K562 (cell line): Measurements from ENCODE around the gene RNF126. TPM values are rescaled to one million over a fixed set of nuclear protein-coding genes. Genes with fewer than 3 reads are reported as not detected.
A peak's percentile ranks its signal among the peaks of the same experiment; 100 is the strongest.

Experiments
- AFF4 ChIP-seq: sonication (generic); formaldehyde crosslinking; IDR thresholded peaks from 2 replicates; pipeline ENCODE4 v1.8.0; 2023; ENCODE audit warnings: mild to moderate bottlenecking, missing genetic modification reagents
- ATF1 ChIP-seq, 2 experiments: fragments of 450-650 bp in 1 of 2; IDR thresholded peaks; 2 replicates each; pipeline ENCODE4 v1.6.1; 2016; ENCODE audit warnings: missing compliant biosample characterization in 1 of 2, missing genetic modification characterization in 1 of 2
- ATF3 ChIP-seq, 2 experiments: fragments of 450-650 bp in 1 of 2; sonication (generic) in 1 of 2; formaldehyde crosslinking in 1 of 2; IDR thresholded peaks in 1 of 2; conservative IDR thresholded peaks in 1 of 2; 2 replicates each; pipeline versions ENCODE4 v1.6.1 to v1.8.1; 2016 to 2023; ENCODE audit warnings: mild to moderate bottlenecking in 2 of 2, moderate library complexity in 2 of 2, inconsistent platforms in 1 of 2, missing genetic modification reagents in 1 of 2
- CAMTA2 ChIP-seq: fragments of 250-450 bp; sonication (Bioruptor Pico); conservative IDR thresholded peaks from 2 replicates; pipeline ENCODE4 v1.5.1; 2022
- CREM ChIP-seq: IDR thresholded peaks from 2 replicates; pipeline ENCODE4 v1.6.1; 2014; ENCODE audit warnings: antibody characterized with exemption, low read depth
- ETV1 ChIP-seq: fragments of 450-650 bp; conservative IDR thresholded peaks from 2 replicates; pipeline ENCODE4 v1.6.1; 2016; ENCODE audit warnings: missing genetic modification characterization, control low read depth, low read depth, missing compliant biosample characterization
- KAT8 ChIP-seq: fragments of 450-650 bp; IDR thresholded peaks from 2 replicates; pipeline ENCODE4 v1.6.1; 2016; ENCODE audit warnings: low read depth, mild to moderate bottlenecking
- MECOM ChIP-seq: fragments of 250-450 bp; sonication (Bioruptor Pico); IDR thresholded peaks from 2 replicates; pipeline ENCODE4 v1.8.0; 2022; ENCODE audit warnings: inconsistent platforms
- PTBP1 ChIP-seq: fragments of 200-400 bp; formaldehyde crosslinking; IDR thresholded peaks from 2 replicates; pipeline ENCODE4 v1.6.1; 2017; ENCODE audit warnings: low read depth, low read length
- RUNX1 ChIP-seq: sonication (generic); IDR thresholded peaks from 2 replicates; pipeline ENCODE4 v1.6.1; 2016; ENCODE audit warnings: antibody characterized with exemption, low read depth
- SREBF1 ChIP-seq: fragments of 150-350 bp; IDR thresholded peaks from 2 replicates; pipeline ENCODE4 v1.6.1; 2014; ENCODE audit warnings: antibody characterized with exemption, low read depth, low read length, borderline replicate concordance
- ZBTB40 ChIP-seq, 2 experiments: fragments of 450-650 bp in 1 of 2; sonication (generic) in 1 of 2; formaldehyde crosslinking in 1 of 2; IDR thresholded peaks; 2 replicates each; pipeline versions ENCODE4 v1.7.1 to v1.9.0; 2016 to 2022; ENCODE audit warnings: inconsistent platforms in 1 of 2, mild to moderate bottlenecking in 1 of 2, missing genetic modification reagents in 1 of 2
- ZBTB7A ChIP-seq: IDR thresholded peaks from 2 replicates; pipeline ENCODE4 v1.6.1; 2011; ENCODE audit warnings: low read depth, mild to moderate bottlenecking, low read length, moderate library complexity, borderline replicate concordance; ENCODE audit not compliant: control insufficient read depth
- polyA plus RNA-seq, 8 experiments: library from polyadenylated mRNA; depleted of rRNA in 4 of 8; stranded (reverse) in 5 of 8; unstranded in 3 of 8; fragments of >200 nt; fragmentation: Nextera tagmentation in 2 of 8; fragmentation: Illumina TruSeq in 1 of 8; extraction: Ambion mirVana in 2 of 8; extraction: Trizol in 1 of 8; gene quantifications; 2 replicates each; pipeline versions ENCODE4 v1.2.1 to v1.2.3, GENCODE V29; 2011 to 2014; ENCODE audit warnings: inconsistent platforms in 1 of 8, missing spikeins in 1 of 8
- total RNA-seq, 7 experiments: library from RNA; depleted of rRNA in 6 of 7; stranded (reverse); fragments of >200 nt in 6 of 7; fragmentation: Illumina TruSeq in 2 of 7; extraction: Trizol in 2 of 7; gene quantifications; 2 replicates each; pipeline versions ENCODE4 v1.2.1 to v1.2.3, GENCODE V29; 2011 to 2021; ENCODE audit warnings: low replicate concordance in 1 of 7

RNF126 gene
- total and polyA plus RNA-seq, 9 of the 15 experiments (the other 6 are each of a cell fraction or from before 2014, with no cell fraction given) = 0.27 to 101 (median 12.3) TPM

- TF ChIP-seq SREBF1 (no peak), ZBTB40 (IDR thresholded peaks at IDR 0.05) (peak; percentile 89), ZBTB40 (CRISPR knock-in tag; IDR thresholded peaks at IDR 0.05) (no peak), KAT8 (no peak), CREM (peak; percentile 40), ETV1 (peak; percentile 98), ATF3 (IDR thresholded peaks at IDR 0.05) (no peak), ATF3 (CRISPR knock-in tag; conservative IDR thresholded peaks at IDR 0.05) (no peak), MECOM (no peak), AFF4 (CRISPR knock-in tag) (no peak), ATF1 (CRISPR knock-in tag; IDR thresholded peaks at IDR 0.05) (no peak), ATF1 (tag; IDR thresholded peaks at IDR 0.05) (0 out of 2 replicates have a peak, but pooled peaks have one; percentile 17), ZBTB7A (peak; percentile 94), CAMTA2 (no peak), PTBP1 (no peak), RUNX1 (no peak)
Observed at GRCh38 chr19:610801-611480, 52.1 kb downstream of the RNF126 start (continued).
